GM19452 (cell line): ENCODE measurements around the gene PSMB3.

Experiments
- ATAC-seq: cut with Tn5 transposase; IDR thresholded peaks from one replicate; pipeline ENCODE4 v1.9.1; 2021; ENCODE audit not compliant: unreplicated experiment

The PSMB3 gene

GRCh38 chr17:38752308-38753070 is at the start of gene PSMB3:
TSS of gene PSMB3 (plus strand) at chr17:38752741. CDS start at chr17:38752827, 86 bp downstream.
- peak; percentile 85 for ATAC-seq

- ATAC-seq = no peak
Observed at GRCh38 chr17:38702916-38703741, 49.4 kb upstream of the PSMB3 start.

- no peak for ATAC-seq
Observed at GRCh38 chr17:38703742-38704605, 48.6 kb upstream of the PSMB3 start.

- no peak for ATAC-seq
Observed at GRCh38 chr17:38704606-38705522, 47.7 kb upstream of the PSMB3 start, which contains the start of gene MLLT6. TSS of gene MLLT6 (plus strand) at chr17:38705273. CDS start at chr17:38705633, 360 bp downstream.

- no peak for ATAC-seq
Observed at GRCh38 chr17:38705523-38705802, 47.1 kb upstream of the PSMB3 start.

- ATAC-seq = no peak
Observed at GRCh38 chr17:38705803-38706504, 46.6 kb upstream of the PSMB3 start.

GRCh38 chr17:38706505-38707216 is 45.9 kb upstream of the PSMB3 start:
- no peak for ATAC-seq

GRCh38 chr17:38707678-38708351 is 44.7 kb upstream of the PSMB3 start:
- ATAC-seq = no peak

GRCh38 chr17:38709104-38709820 is 43.3 kb upstream of the PSMB3 start:
- no peak for ATAC-seq

GRCh38 chr17:38709864-38710603 is 42.5 kb upstream of the PSMB3 start:
- ATAC-seq = no peak

GRCh38 chr17:38710604-38710962 is 42.0 kb upstream of the PSMB3 start:
- no peak for ATAC-seq

GRCh38 chr17:38710985-38711384 is 41.6 kb upstream of the PSMB3 start:
- ATAC-seq = no peak

GRCh38 chr17:38711792-38712571 is 40.6 kb upstream of the PSMB3 start:
- no peak for ATAC-seq

- no peak for ATAC-seq
Observed at GRCh38 chr17:38712593-38712992, 39.9 kb upstream of the PSMB3 start.

GRCh38 chr17:38713456-38714075 is 39.0 kb upstream of the PSMB3 start:
- no peak for ATAC-seq
